ENCODE results near the gene BTF3. TPM values are rescaled to one million over a fixed set of nuclear protein-coding genes. Genes with fewer than 3 reads are reported as not detected.
"Not testable (repeated sequence)": the region's sequence is repeated elsewhere in the genome, so short reads cannot be mapped to it uniquely, and the experiment has no call there.

BTF3 gene
- total RNA-seq, 1 donor from 2014 or later: 386 TPM

GRCh38 chr5:73486119-73486899 is 11.9 kb upstream of the BTF3 start:
- peaks cover 58% of the 10 kb centered on the region for H3K27me3 ChIP-seq (ENCODE audit: low read depth)
- no peak overlapping the region for H3K27ac ChIP-seq (replicated peaks)
- H3K4me1 ChIP-seq: no peaks in the 10 kb centered on the region
- no peak overlapping the region for H3K4me3 ChIP-seq
- H3K9me3 ChIP-seq (replicated peaks): no peaks in the 10 kb centered on the region
- no peak for TF ChIP-seq CTCF (IDR thresholded peaks at IDR 0.05; ENCODE audit: borderline replicate concordance)
- H3K36me3 ChIP-seq: no peaks in the 10 kb centered on the region
- no peak for DNase-seq
- intact Hi-C loops (cut with micrococcal nuclease): no loop called here

- DNase-seq; H3K4me3 ChIP-seq; H3K9me3 ChIP-seq (replicated peaks); H3K4me1 ChIP-seq; H3K27ac ChIP-seq (replicated peaks); intact Hi-C loops (cut with micrococcal nuclease); H3K36me3 ChIP-seq: not testable (repeated sequence)
- peaks cover 53% of the 10 kb centered on the region for H3K27me3 ChIP-seq (ENCODE audit: low read depth)
Observed at GRCh38 chr5:73487257-73487656, 11.0 kb upstream of the BTF3 start.

- no peak for TF ChIP-seq CTCF (IDR thresholded peaks at IDR 0.05; ENCODE audit: borderline replicate concordance)
- H3K9me3 ChIP-seq (replicated peaks): no peaks in the 10 kb centered on the region
- no peaks in the 10 kb centered on the region for H3K36me3 ChIP-seq
- H3K4me3 ChIP-seq: no peak overlapping the region
- intact Hi-C loops (cut with micrococcal nuclease): no loop called here
- H3K4me1 ChIP-seq: no peaks in the 10 kb centered on the region
- H3K27me3 ChIP-seq (ENCODE audit: low read depth): peaks cover 50% of the 10 kb centered on the region
- no peak for DNase-seq
- no peak overlapping the region for H3K27ac ChIP-seq (replicated peaks)
Observed at GRCh38 chr5:73487815-73488214, 10.4 kb upstream of the BTF3 start.

GRCh38 chr5:73488806-73489205 is 9.4 kb upstream of the BTF3 start:
- H3K36me3 ChIP-seq: no peaks in the 10 kb centered on the region
- intact Hi-C loops (cut with micrococcal nuclease): no loop called here
- H3K4me3 ChIP-seq: no peak overlapping the region
- H3K27me3 ChIP-seq (ENCODE audit: low read depth): peaks cover 50% of the 10 kb centered on the region
- DNase-seq: no peak
- H3K27ac ChIP-seq (replicated peaks): no peak overlapping the region
- H3K4me1 ChIP-seq: no peaks in the 10 kb centered on the region
- H3K9me3 ChIP-seq (replicated peaks): no peaks in the 10 kb centered on the region
- TF ChIP-seq CTCF (IDR thresholded peaks at IDR 0.05; ENCODE audit: borderline replicate concordance): no peak

- intact Hi-C loops (cut with micrococcal nuclease): no loop called here
- H3K4me1 ChIP-seq: no peaks in the 10 kb centered on the region
- no peak overlapping the region for H3K4me3 ChIP-seq
- TF ChIP-seq CTCF (IDR thresholded peaks at IDR 0.05; ENCODE audit: borderline replicate concordance): no peak
- peaks cover 50% of the 10 kb centered on the region for H3K27me3 ChIP-seq (ENCODE audit: low read depth)
- no peak overlapping the region for H3K27ac ChIP-seq (replicated peaks)
- H3K9me3 ChIP-seq (replicated peaks): no peaks in the 10 kb centered on the region
- no peak for DNase-seq
- no peaks in the 10 kb centered on the region for H3K36me3 ChIP-seq
Observed at GRCh38 chr5:73490088-73490487, 8.2 kb upstream of the BTF3 start.

- intact Hi-C loops (cut with micrococcal nuclease): no loop called here
- H3K9me3 ChIP-seq (replicated peaks): no peaks in the 10 kb centered on the region
Observed at GRCh38 chr5:73491155-73491554, 7.1 kb upstream of the BTF3 start.

More at GRCh38 chr5:73491155-73491554, 7.1 kb upstream of the BTF3 start:
- Histone ChIP-seq H3K27me3 (ENCODE audit: low read depth) (peaks cover 43% of the 10 kb centered on the region), H3K4me3 (no peak overlapping the region), H3K4me1 (no peaks in the 10 kb centered on the region), H3K27ac (replicated peaks) (no peak overlapping the region), H3K36me3 (no peaks in the 10 kb centered on the region)
- no peak for DNase-seq
- no peak for TF ChIP-seq CTCF (IDR thresholded peaks at IDR 0.05; ENCODE audit: borderline replicate concordance)
